HepG2 (cell line): Measurements from ENCODE around the gene UCKL1. TPM values are rescaled to one million over a fixed set of nuclear protein-coding genes. Genes with fewer than 3 reads are reported as not detected.

Experiments
- AKNA ChIP-seq: sonication (generic); formaldehyde crosslinking; IDR thresholded peaks from 2 replicates; pipeline ENCODE4 v1.4.0; 2020; ENCODE audit warnings: missing genetic modification reagents, borderline replicate concordance
- ATF2 ChIP-seq: sonication (generic); formaldehyde crosslinking; IDR thresholded peaks from 2 replicates; pipeline ENCODE4 v1.4.0; 2020; ENCODE audit warnings: missing genetic modification reagents
- HNF1A ChIP-seq, 2 experiments: sonication (generic) in 1 of 2; formaldehyde crosslinking in 1 of 2; IDR thresholded peaks; 2 replicates each; pipeline versions ENCODE4 v1.4.0 to v1.6.1; 2016 to 2020; ENCODE audit warnings: borderline replicate concordance in 1 of 2, low read depth in 1 of 2, mild to moderate bottlenecking in 1 of 2, missing genetic modification reagents in 1 of 2
- ISL2 ChIP-seq: sonication (generic); formaldehyde crosslinking; IDR thresholded peaks from 2 replicates; pipeline ENCODE4 v1.5.0; 2020; ENCODE audit warnings: missing genetic modification reagents
- JUN ChIP-seq: sonication (generic); formaldehyde crosslinking; IDR thresholded peaks from 2 replicates; pipeline ENCODE4 v1.4.0; 2020; ENCODE audit warnings: mild to moderate bottlenecking, missing genetic modification reagents
- KDM5B ChIP-seq: sonication (generic); formaldehyde crosslinking; IDR thresholded peaks from 2 replicates; pipeline ENCODE4 v1.4.0; 2020; ENCODE audit warnings: missing genetic modification reagents, mild to moderate bottlenecking, borderline replicate concordance
- NFE2L2 ChIP-seq: fragments of 150-350 bp; IDR thresholded peaks from 2 replicates; pipeline ENCODE4 v1.6.1; 2014; ENCODE audit warnings: low read length
- NFYB ChIP-seq: sonication (generic); formaldehyde crosslinking; IDR thresholded peaks from 2 replicates; pipeline ENCODE4 v1.4.0; 2020; ENCODE audit warnings: missing genetic modification reagents
- PRDM15 ChIP-seq: sonication (generic); formaldehyde crosslinking; IDR thresholded peaks from 2 replicates; pipeline ENCODE4 v1.4.0; 2020; ENCODE audit warnings: missing genetic modification reagents
- RBAK ChIP-seq: sonication (generic); formaldehyde crosslinking; IDR thresholded peaks from 2 replicates; pipeline ENCODE4 v1.5.1; 2020; ENCODE audit warnings: mild to moderate bottlenecking, missing genetic modification reagents
- TCF12 ChIP-seq, 2 experiments: fragments of 450-650 bp in 1 of 2; sonication (generic) in 1 of 2; formaldehyde crosslinking in 1 of 2; IDR thresholded peaks; 2 replicates each; pipeline versions ENCODE4 v1.6.1 to v1.8.0; 2017 to 2022; ENCODE audit warnings: antibody characterized with exemption in 1 of 2, mild to moderate bottlenecking in 1 of 2, missing genetic modification reagents in 1 of 2, moderate library complexity in 1 of 2
- ZNF564 ChIP-seq: sonication (generic); formaldehyde crosslinking; IDR thresholded peaks from 2 replicates; pipeline ENCODE4 v1.8.1; 2023; ENCODE audit warnings: mild to moderate bottlenecking, missing genetic modification reagents
- ZNF572 ChIP-seq: sonication (generic); formaldehyde crosslinking; IDR thresholded peaks from 2 replicates; pipeline ENCODE4 v1.5.1; 2020; ENCODE audit warnings: mild to moderate bottlenecking, missing genetic modification reagents
- polyA plus RNA-seq, 8 experiments: library from polyadenylated mRNA; depleted of rRNA in 3 of 8; stranded (reverse) in 7 of 8; unstranded in 1 of 8; fragments of >200 nt; fragmentation: Illumina TruSeq in 4 of 8; extraction: Trizol in 4 of 8; gene quantifications; 2 replicates each; pipeline versions ENCODE4 v1.2.1 to v1.2.3, GENCODE V29; 2011 to 2016; ENCODE audit warnings: low read depth in 4 of 8, missing spikeins in 1 of 8, mixed read lengths in 1 of 8; ENCODE audit not compliant: insufficient read depth in 1 of 8
- total RNA-seq, 5 experiments: library from RNA; depleted of rRNA; stranded (reverse); fragments of >200 nt; fragmentation: Illumina TruSeq; extraction: Trizol; gene quantifications; 2 replicates each; pipeline ENCODE4 v1.2.3, GENCODE V29; 2016; ENCODE audit warnings: low read depth in 1 of 5

The UCKL1 gene
- total and polyA plus RNA-seq, 2 of the 13 experiments (the other 11 are each of a cell fraction or from before 2014, with no cell fraction given), result 50.2 to 126 TPM

GRCh38 chr20:63957004-63957689 lies 931 bp upstream of the UCKL1 start (continued):
- peak; percentile 72 for TF ChIP-seq ATF2 (CRISPR knock-in tag)
- TF ChIP-seq ISL2 (CRISPR knock-in tag), result peak; percentile 54
- 0 out of 2 replicates have a peak, but pooled peaks have one; percentile 6 for TF ChIP-seq PRDM15 (CRISPR knock-in tag)
- TF ChIP-seq AKNA, result no peak
- TF ChIP-seq ZNF564 (CRISPR knock-in tag), result peak; percentile 35
- no peak for TF ChIP-seq NFE2L2
- TF ChIP-seq KDM5B (CRISPR knock-in tag), result no peak; the same call in 1 of the 2 replicates
- no peak for TF ChIP-seq HNF1A (IDR thresholded peaks at IDR 0.05; ENCODE audit: low read depth)
- TF ChIP-seq HNF1A (CRISPR knock-in tag; IDR thresholded peaks at IDR 0.05; ENCODE audit: borderline replicate concordance), result 0 out of 2 replicates have a peak, but pooled peaks have one; percentile 61
- TF ChIP-seq NFYB (CRISPR knock-in tag), result no peak; the same call in 1 of the 2 replicates
- TF ChIP-seq TCF12 (IDR thresholded peaks at IDR 0.05), result no peak
- 0 out of 2 replicates have a peak, but pooled peaks have one; percentile 44 for TF ChIP-seq TCF12 (CRISPR knock-in tag; IDR thresholded peaks at IDR 0.05)
- TF ChIP-seq RBAK (CRISPR knock-in tag), result no peak
- peak; percentile 97 for TF ChIP-seq ZNF572 (CRISPR knock-in tag)
- peak; percentile 56; the same call in 1 of the 2 replicates for TF ChIP-seq JUN (CRISPR knock-in tag)
